Thyroid gland (tissue), 4 donors: ENCODE results near the gene CSNK1E. TPM values are rescaled to one million over a fixed set of nuclear protein-coding genes. Genes with fewer than 3 reads are reported as not detected.
"Not testable (repeated sequence)": the region's sequence is repeated elsewhere in the genome, so short reads cannot be mapped to it uniquely, and the experiment has no call there.

ENCODE experiments used
- DNase-seq, 2 donors: peaks; one replicate each; pipeline ENCODE4 v3.0.0-alpha.2; 2019
- H3K27ac ChIP-seq, 3 donors: fragments of 200-600 bp; sonication (generic); 1 replicate in 2 of 3; 2 replicates in 1 of 3; pipeline ENCODE4 v1.5.1; 2016 to 2019; ENCODE audit warnings: mild to moderate bottlenecking in 1 of 3, moderate library complexity in 1 of 3
- H3K27me3 ChIP-seq: fragments of 200-600 bp; sonication (generic); one replicate; pipeline ENCODE4 v1.5.1; 2019
- H3K36me3 ChIP-seq, 2 donors: fragments of 200-600 bp; sonication (generic); one replicate each; pipeline ENCODE4 v1.5.1; 2016 to 2019
- H3K4me1 ChIP-seq, 2 donors: fragments of 200-600 bp; sonication (generic); one replicate each; pipeline ENCODE4 v1.5.1; 2017 to 2019
- H3K4me3 ChIP-seq, 3 donors: fragments of 200-600 bp; sonication (generic); replicated peaks in 1 of 3; 1 replicate in 2 of 3; 2 replicates in 1 of 3; pipeline ENCODE4 v1.5.1; 2016; ENCODE audit warnings: mild to moderate bottlenecking in 1 of 3
- H3K9me3 ChIP-seq: fragments of 200-600 bp; sonication (generic); one replicate; pipeline ENCODE4 v1.5.1; 2017
- CTCF ChIP-seq, 6 experiments: fragments of 200-600 bp in 3 of 6; fragments of 450-650 bp in 3 of 6; sonication (generic) in 3 of 6; IDR thresholded peaks; one replicate each; pipeline ENCODE4 v1.5.1; 2016 to 2019; ENCODE audit warnings: antibody characterized with exemption in 6 of 6, mild to moderate bottlenecking in 2 of 6, inconsistent platforms in 1 of 6, moderate library complexity in 1 of 6
- POLR2A ChIP-seq, 2 donors: fragments of 450-650 bp; IDR thresholded peaks; one replicate each; pipeline ENCODE4 v1.6.1; 2017; ENCODE audit warnings: antibody characterized with exemption in 2 of 2, mild to moderate bottlenecking in 2 of 2, moderate library complexity in 1 of 2
- WGBS, 2 donors: methylation state at CpG; one replicate each; pipeline ENCODE4 v1.1.5; 2017; 5-methylcytosine and 5-hydroxymethylcytosine counted together
- intact Hi-C: fragments of 100-400 bp; cut with DNase I; formaldehyde crosslinking; loops from one replicate; pipeline ENCODE4 v1.15.1; 2023
- total RNA-seq, 4 donors: library from RNA; depleted of rRNA; stranded (reverse); fragments of >200 nt; gene quantifications; one replicate each; pipeline ENCODE4 v1.2.3, GENCODE V29; 2016

Gene CSNK1E
- total RNA-seq, 4 donors from 2014 or later, result 53.2 to 98.4 (median 69.5) TPM

GRCh38 chr22:38345782-38346181, 28.5 kb upstream of the CSNK1E start:
- intact Hi-C loops, result no loop called here
- WGBS, 2 donors, result 92 to 96% methylated on average over 6 of the region's 6 CpGs
- TF ChIP-seq CTCF (IDR thresholded peaks at IDR 0.05) (no peak), POLR2A (IDR thresholded peaks at IDR 0.05) (no peak)
- H3K4me3 ChIP-seq, result no peak overlapping the region
- H3K9me3 ChIP-seq, result no peaks in the 10 kb centered on the region
- H3K27ac ChIP-seq, result no peak overlapping the region
- no peaks in the 10 kb centered on the region for H3K36me3 ChIP-seq
- DNase-seq, result no peak
- H3K4me1 ChIP-seq, result no peaks in the 10 kb centered on the region
- no peaks in the 10 kb centered on the region for H3K27me3 ChIP-seq

- H3K27me3 ChIP-seq, H3K27ac ChIP-seq, intact Hi-C loops, H3K9me3 ChIP-seq, H3K36me3 ChIP-seq, DNase-seq, H3K4me1 ChIP-seq, H3K4me3 ChIP-seq: not testable (repeated sequence)
- 93 to 94% methylated on average over 6 of the region's 6 CpGs for WGBS, 2 donors
These were observed 22.7 kb upstream of the CSNK1E start for GRCh38 chr22:38339893-38340292.

GRCh38 chr22:38338772-38339379, 21.6 kb upstream of the CSNK1E start:
- 89% methylated on average over 4 of the region's 4 CpGs for WGBS, 2 donors
- peaks cover 0 to 5% of the 10 kb centered on the region in 2 donors for H3K4me1 ChIP-seq
- no peak for DNase-seq

GRCh38 chr22:38336699-38337098, 19.5 kb upstream of the CSNK1E start:
- no peak for DNase-seq
- 69 to 72% methylated on average over 9 of the region's 9 CpGs for WGBS, 2 donors
- TF ChIP-seq POLR2A (IDR thresholded peaks at IDR 0.05) (no peak), CTCF (IDR thresholded peaks at IDR 0.05) (no peak)
- no peak overlapping the region for H3K27ac ChIP-seq
- no peak overlapping the region for H3K4me3 ChIP-seq
- H3K9me3 ChIP-seq, result no peaks in the 10 kb centered on the region
- intact Hi-C loops, result no loop called here
- no peaks in the 10 kb centered on the region for H3K27me3 ChIP-seq
- H3K4me1 ChIP-seq, result peaks cover 0 to 5% of the 10 kb centered on the region in 2 donors
- no peaks in the 10 kb centered on the region for H3K36me3 ChIP-seq

More at GRCh38 chr22:38338772-38339379, 21.6 kb upstream of the CSNK1E start:
- no peaks in the 10 kb centered on the region for H3K36me3 ChIP-seq
- H3K9me3 ChIP-seq, result no peaks in the 10 kb centered on the region
- no peak for TF ChIP-seq CTCF (IDR thresholded peaks at IDR 0.05)
- TF ChIP-seq POLR2A (IDR thresholded peaks at IDR 0.05), result no peak
- no peak overlapping the region for H3K4me3 ChIP-seq
- H3K27me3 ChIP-seq, result no peaks in the 10 kb centered on the region
- no peak overlapping the region for H3K27ac ChIP-seq
- intact Hi-C loops, result no loop called here

- H3K9me3 ChIP-seq, result no peaks in the 10 kb centered on the region
- no peaks in the 10 kb centered on the region for H3K36me3 ChIP-seq
- TF ChIP-seq POLR2A (IDR thresholded peaks at IDR 0.05) (no peak), CTCF (IDR thresholded peaks at IDR 0.05) (no peak)
- no peak overlapping the region for H3K4me3 ChIP-seq
- peaks cover 0 to 5% of the 10 kb centered on the region in 2 donors for H3K4me1 ChIP-seq
- H3K27ac ChIP-seq, result no peak overlapping the region
- no peak for DNase-seq
- WGBS, 2 donors, result 92 to 97% methylated on average over 3 of the region's 3 CpGs
- H3K27me3 ChIP-seq, result no peaks in the 10 kb centered on the region
- intact Hi-C loops, result no loop called here
These were observed 17.8 kb upstream of the CSNK1E start for GRCh38 chr22:38335077-38335476.
